Choroid plexus epithelial cell (primary cell): ENCODE measurements around the gene MSRB1.
A peak's percentile ranks its signal among the peaks of the same experiment; 100 is the strongest.

Source experiments
- DNase-seq: peaks from one replicate; pipeline ENCODE4 v3.0.0-alpha.2; 2010; ENCODE audit warnings: low read depth
- H3K4me3 ChIP-seq: 2 replicates; pipeline ENCODE4 v1.5.1; 2011; ENCODE audit warnings: low read depth, mild to moderate bottlenecking, control low read depth, low read length, moderate library complexity
- CTCF ChIP-seq: conservative IDR thresholded peaks from 2 replicates; pipeline ENCODE4 v1.5.1; 2011; ENCODE audit warnings: low read depth, mild to moderate bottlenecking, control low read depth, inconsistent platforms, low read length, moderate library complexity

MSRB1 gene

DNA sequence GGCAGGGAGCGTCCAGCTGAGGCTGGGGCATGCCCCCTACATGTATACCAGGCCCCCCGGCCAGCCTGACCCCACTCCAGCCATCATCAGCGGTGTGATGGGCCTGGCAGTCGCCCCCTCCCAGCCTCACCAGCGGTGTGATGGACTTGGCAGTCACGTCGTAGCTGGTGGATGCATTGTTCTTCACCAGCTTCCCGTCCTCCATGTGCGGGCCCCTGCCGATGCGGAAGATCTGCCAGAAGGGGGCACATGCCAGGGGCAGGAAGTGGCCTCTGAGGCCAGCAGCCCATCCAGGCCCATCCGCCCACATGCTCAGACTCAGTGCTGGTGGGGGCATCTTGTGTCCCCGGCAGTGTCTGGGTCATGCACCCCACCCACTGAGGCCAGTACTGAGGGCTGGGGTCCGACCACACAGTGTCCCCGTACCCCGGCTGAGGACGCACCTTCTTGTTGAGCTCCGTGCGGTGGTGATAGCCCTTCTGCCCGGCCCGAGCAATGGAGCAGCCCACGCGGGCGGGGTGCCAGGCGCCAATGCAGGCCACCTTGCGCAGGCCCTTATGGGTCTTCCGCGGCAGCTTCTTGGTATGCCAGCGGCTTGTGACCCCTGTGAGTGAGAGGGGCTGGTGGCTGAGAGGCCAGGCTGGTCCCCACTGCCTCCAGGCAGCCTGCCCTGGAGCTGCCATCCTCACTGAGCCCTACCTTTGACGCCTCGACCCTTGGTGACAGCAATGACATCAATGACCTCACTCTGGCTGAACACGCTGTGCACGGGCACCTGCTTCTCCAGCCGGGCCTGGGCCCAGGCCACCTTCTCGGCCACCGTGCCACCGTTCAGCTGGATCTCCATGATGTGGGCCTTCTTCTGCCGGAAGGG is 3.7 kb upstream of the MSRB1 start:
- TF ChIP-seq CTCF = no peak

GRCh38 chr16:1945559-1946391 is 2.8 kb upstream of the MSRB1 start:
- DNase-seq = no peak
- TF ChIP-seq CTCF = no peak
- no peak overlapping the region for H3K4me3 ChIP-seq

More for the DNA sequence above, 3.7 kb upstream of the MSRB1 start:
- DNase-seq = no peak
- H3K4me3 ChIP-seq = no peak overlapping the region

DNA sequence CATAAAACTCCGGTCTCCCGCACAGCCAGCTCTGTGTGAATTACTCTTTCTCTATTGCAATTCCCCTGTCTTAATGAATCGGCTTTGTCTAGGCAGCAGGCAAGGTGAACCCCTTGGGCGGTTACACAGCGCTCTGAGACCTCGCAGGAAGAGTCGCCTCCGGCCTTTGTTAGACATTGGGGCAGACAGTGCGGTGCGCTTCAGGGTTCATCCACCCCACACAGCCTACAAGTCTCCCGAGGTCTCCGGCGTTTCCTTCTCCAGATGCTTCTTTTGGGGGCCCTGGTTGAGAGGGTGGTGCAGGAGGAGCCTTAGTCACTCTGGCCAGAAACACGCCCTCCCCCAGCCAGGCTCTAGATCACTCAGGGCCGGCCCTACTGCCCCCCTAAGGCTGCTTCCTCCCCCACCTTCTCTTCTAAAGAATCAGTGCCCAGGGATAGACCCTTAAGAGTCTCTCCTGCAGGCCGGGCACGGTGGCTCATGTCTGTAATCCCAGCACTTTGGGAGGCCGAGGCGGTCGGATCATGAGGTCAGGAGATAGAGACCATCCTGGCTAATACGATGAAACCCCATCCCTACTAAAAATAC is 1.7 kb upstream of the MSRB1 start:
- TF ChIP-seq CTCF = no peak
- H3K4me3 ChIP-seq = no peak overlapping the region
- no peak for DNase-seq

DNA sequence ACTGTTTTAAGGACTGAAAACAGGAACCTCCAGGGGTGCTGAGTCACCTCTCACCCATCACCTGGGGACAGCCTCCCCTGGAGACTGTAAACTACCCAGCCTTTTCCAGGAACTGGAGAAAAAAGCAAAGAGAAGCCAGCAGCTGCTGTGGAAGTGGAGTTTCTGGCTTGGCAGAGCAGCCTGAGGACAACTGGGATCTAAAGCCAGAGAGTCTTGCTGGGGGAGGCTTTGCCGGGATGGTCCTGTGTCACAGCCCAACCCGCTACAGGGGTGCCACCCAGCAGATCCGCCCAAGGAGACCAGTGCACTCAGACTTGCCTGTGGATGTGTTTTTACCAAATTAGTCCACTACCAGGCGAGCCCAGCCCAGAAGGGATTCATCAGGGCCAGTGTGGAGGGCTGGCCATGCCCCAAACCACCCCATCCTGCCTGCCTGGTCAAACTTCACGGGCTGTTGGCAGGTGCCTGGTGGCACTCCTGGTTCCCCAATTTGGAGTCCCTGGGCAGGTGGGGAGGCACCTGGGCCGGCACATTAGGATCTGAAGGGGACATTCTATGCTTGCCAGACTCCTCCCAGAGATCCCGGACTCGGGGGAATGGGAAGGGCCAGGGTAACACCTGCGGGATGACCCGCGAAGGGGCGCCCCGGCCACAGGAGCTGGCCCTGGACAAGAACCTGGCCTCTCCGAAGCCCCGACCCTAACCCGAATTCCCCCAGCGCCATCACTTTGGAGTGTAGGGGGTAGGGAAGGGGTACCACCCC is 771 bp downstream of the MSRB1 start:
- H3K4me3 ChIP-seq = peak overlapping the region; percentile 85
- DNase-seq = peak; percentile 50
- TF ChIP-seq CTCF = no peak

DNA sequence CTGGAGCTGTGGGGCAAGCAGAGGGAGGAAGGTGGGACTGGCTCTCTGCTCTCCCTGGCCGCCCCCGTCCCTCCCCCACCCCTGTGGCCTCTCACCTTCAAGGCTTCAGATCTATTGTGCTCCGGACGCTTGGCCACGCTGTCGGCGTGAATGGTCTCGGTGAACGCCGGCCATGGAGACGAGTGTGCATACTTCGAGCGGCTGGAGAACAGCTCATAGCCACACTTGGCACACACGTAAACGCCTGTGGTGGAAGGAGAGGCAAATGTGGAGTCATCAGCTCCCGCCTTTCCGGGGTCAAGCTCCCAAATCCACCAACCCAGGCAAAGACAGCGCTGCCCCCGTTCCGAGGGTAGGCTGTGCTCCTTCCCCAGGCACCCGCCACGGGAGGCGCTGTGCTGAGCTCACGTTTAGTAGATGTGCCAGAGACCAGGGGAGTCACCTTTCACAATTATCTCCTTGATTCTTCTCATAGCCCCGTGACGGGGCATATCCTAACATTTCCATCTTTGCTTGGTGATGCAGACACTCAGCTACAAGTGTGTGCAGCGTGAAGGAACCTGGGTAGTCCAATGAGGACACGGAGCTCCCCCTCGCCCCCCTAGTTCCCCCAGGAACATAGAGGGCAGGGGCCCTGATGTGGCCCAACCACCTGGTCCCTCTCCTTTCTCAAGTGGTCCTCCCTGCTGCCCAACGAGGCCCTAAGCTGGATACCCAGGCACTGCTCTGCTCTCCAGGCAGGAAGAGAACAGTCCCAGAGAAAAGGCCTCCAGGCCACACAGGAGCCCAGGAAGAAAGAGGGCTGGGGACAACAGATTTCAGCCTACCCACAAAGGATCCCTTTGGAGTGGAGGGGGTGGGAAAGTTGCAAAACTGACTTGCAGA is 1.6 kb downstream of the MSRB1 start:
- H3K4me3 ChIP-seq = peak overlapping the region; percentile 85
- DNase-seq = peak; percentile 40
- TF ChIP-seq CTCF = peak; percentile 29
